Suprapubic skin (tissue), 4 donors: ENCODE data around the gene TRAPPC10. TPM values are rescaled to one million over a fixed set of nuclear protein-coding genes. Genes with fewer than 3 reads are reported as not detected.
A peak's percentile ranks its signal among the peaks of the same experiment; 100 is the strongest.
"Not testable (repeated sequence)": the region's sequence is repeated elsewhere in the genome, so short reads cannot be mapped to it uniquely, and the experiment has no call there.

Experiments used
- DNase-seq, 2 donors: peaks; one replicate each; pipeline ENCODE4 v3.0.0-alpha.2; 2019; ENCODE audit warnings: low spot score in 2 of 2
- H3K27ac ChIP-seq: fragments of 200-600 bp; sonication (generic); one replicate; pipeline ENCODE4 v1.5.1; 2019
- H3K27me3 ChIP-seq: fragments of 200-600 bp; sonication (generic); one replicate; pipeline ENCODE4 v1.5.1; 2019
- H3K36me3 ChIP-seq: fragments of 200-600 bp; sonication (generic); one replicate; pipeline ENCODE4 v1.5.1; 2019
- H3K4me1 ChIP-seq: fragments of 200-600 bp; sonication (generic); one replicate; pipeline ENCODE4 v1.5.1; 2019
- H3K4me3 ChIP-seq: fragments of 200-600 bp; sonication (generic); one replicate; pipeline ENCODE4 v1.5.1; 2019; ENCODE audit warnings: mild to moderate bottlenecking
- H3K9me3 ChIP-seq: fragments of 200-600 bp; sonication (generic); one replicate; pipeline ENCODE4 v1.5.1; 2019
- WGBS: methylation state at CpG from one replicate; pipeline ENCODE4 v1.1.5; 2018; 5-methylcytosine and 5-hydroxymethylcytosine counted together
- total RNA-seq, 4 donors: library from RNA; depleted of rRNA; stranded (reverse); fragments of >200 nt; gene quantifications; one replicate each; pipeline ENCODE4 v1.1.0, GENCODE V29; 2016

TRAPPC10 gene
- total RNA-seq, 4 donors from 2014 or later, result 31.0 to 51.8 (median 43.0) TPM

GRCh38 chr21:44142470-44142869 lies 130.4 kb downstream of the TRAPPC10 start:
- no CpG with 5 or more reads among the region's 10 CpGs for WGBS
- H3K4me1 ChIP-seq, H3K36me3 ChIP-seq, DNase-seq, H3K9me3 ChIP-seq, H3K27me3 ChIP-seq, H3K27ac ChIP-seq, H3K4me3 ChIP-seq: not testable (repeated sequence)

GRCh38 chr21:44143380-44143779 lies 131.3 kb downstream of the TRAPPC10 start:
- not testable (repeated sequence) for DNase-seq, H3K9me3 ChIP-seq, H3K4me1 ChIP-seq, H3K27me3 ChIP-seq, H3K36me3 ChIP-seq, H3K4me3 ChIP-seq, H3K27ac ChIP-seq
- WGBS, result no CpG with 5 or more reads among the region's 17 CpGs

GRCh38 chr21:44143996-44144395 lies 131.9 kb downstream of the TRAPPC10 start:
- not testable (repeated sequence) for H3K27ac ChIP-seq, H3K4me3 ChIP-seq, H3K9me3 ChIP-seq, H3K4me1 ChIP-seq, H3K27me3 ChIP-seq, H3K36me3 ChIP-seq, DNase-seq
- WGBS, result no CpG with 5 or more reads among the region's 8 CpGs

GRCh38 chr21:44144784-44145602 lies 132.9 kb downstream of the TRAPPC10 start:
- not testable (repeated sequence) for H3K4me3 ChIP-seq, H3K9me3 ChIP-seq, H3K4me1 ChIP-seq, H3K27ac ChIP-seq, H3K36me3 ChIP-seq, H3K27me3 ChIP-seq, DNase-seq
- WGBS, result no CpG with 5 or more reads among the region's 22 CpGs

- not testable (repeated sequence) for H3K4me3 ChIP-seq, H3K36me3 ChIP-seq, H3K9me3 ChIP-seq, H3K4me1 ChIP-seq, H3K27me3 ChIP-seq, DNase-seq, H3K27ac ChIP-seq
- no CpG with 5 or more reads among the region's 12 CpGs for WGBS
Measured at GRCh38 chr21:44145616-44146015, 133.5 kb downstream of the TRAPPC10 start.

GRCh38 chr21:44147108-44147507 lies 135.0 kb downstream of the TRAPPC10 start:
- H3K9me3 ChIP-seq, H3K27ac ChIP-seq, H3K36me3 ChIP-seq, H3K4me1 ChIP-seq, H3K4me3 ChIP-seq, H3K27me3 ChIP-seq, DNase-seq: not testable (repeated sequence)
- WGBS, result no CpG with 5 or more reads among the region's 8 CpGs

- H3K4me3 ChIP-seq, H3K27ac ChIP-seq, H3K4me1 ChIP-seq, DNase-seq, H3K9me3 ChIP-seq, H3K27me3 ChIP-seq, H3K36me3 ChIP-seq: not testable (repeated sequence)
- no CpG with 5 or more reads among the region's 10 CpGs for WGBS
Measured at GRCh38 chr21:44150255-44150654, 138.1 kb downstream of the TRAPPC10 start.

- H3K4me3 ChIP-seq, H3K27me3 ChIP-seq, DNase-seq, H3K27ac ChIP-seq, H3K9me3 ChIP-seq, H3K36me3 ChIP-seq, H3K4me1 ChIP-seq: not testable (repeated sequence)
- no CpG with 5 or more reads among the region's 21 CpGs for WGBS
Measured at GRCh38 chr21:44153214-44153888, 141.2 kb downstream of the TRAPPC10 start.

GRCh38 chr21:44153889-44154228 lies 141.8 kb downstream of the TRAPPC10 start:
- DNase-seq, result peak in 1 of 2 donors; percentile 20
- not testable (repeated sequence) for H3K4me3 ChIP-seq, H3K36me3 ChIP-seq, H3K9me3 ChIP-seq, H3K4me1 ChIP-seq, H3K27ac ChIP-seq, H3K27me3 ChIP-seq
- WGBS, result no CpG with 5 or more reads among the region's 17 CpGs

- not testable (repeated sequence) for H3K9me3 ChIP-seq, H3K36me3 ChIP-seq, H3K27me3 ChIP-seq, DNase-seq, H3K4me3 ChIP-seq, H3K27ac ChIP-seq, H3K4me1 ChIP-seq
- no CpG with 5 or more reads among the region's 20 CpGs for WGBS
Measured at GRCh38 chr21:44154816-44155230, 142.7 kb downstream of the TRAPPC10 start.

GRCh38 chr21:44155231-44155993 lies 143.3 kb downstream of the TRAPPC10 start:
- H3K9me3 ChIP-seq, H3K36me3 ChIP-seq, H3K4me1 ChIP-seq, DNase-seq, H3K4me3 ChIP-seq, H3K27me3 ChIP-seq, H3K27ac ChIP-seq: not testable (repeated sequence)
- WGBS, result no CpG with 5 or more reads among the region's 38 CpGs

GRCh38 chr21:44155994-44156380 lies 143.9 kb downstream of the TRAPPC10 start:
- H3K27me3 ChIP-seq, DNase-seq, H3K27ac ChIP-seq, H3K4me1 ChIP-seq, H3K36me3 ChIP-seq, H3K9me3 ChIP-seq, H3K4me3 ChIP-seq: not testable (repeated sequence)
- WGBS, result no CpG with 5 or more reads among the region's 8 CpGs
